Panc1 (cell line): Measurements from ENCODE around the gene INPP5D. TPM values are rescaled to one million over a fixed set of nuclear protein-coding genes. Genes with fewer than 3 reads are reported as not detected.
A peak's percentile ranks its signal among the peaks of the same experiment; 100 is the strongest.

ENCODE experiments used
- ATAC-seq: fragments of 200-7000 bp; cut with Tn5 transposase; 2 replicates; pipeline ENCODE4 v1.9.1; 2020; ENCODE audit warnings: mild to moderate bottlenecking, moderate library complexity
- BruUV-seq: library from RNA; stranded (reverse); fragments of 400-500 nt; replicated peaks from 2 replicates; lab custom pipeline; 2021; lab: Mats Ljungman, UMichigan
- CTCF ChIA-PET: fragments of 300-600 bp; sonication (Branson Sonifier 250); formaldehyde crosslinking; loops from one replicate; lab custom pipeline; 2022; ENCODE audit warnings: antibody characterized with exemption; lab: Charles Lee
- POLR2A ChIA-PET: fragments of 300-600 bp; sonication (Branson Sonifier 250); formaldehyde crosslinking; loops from one replicate; lab custom pipeline; 2022; ENCODE audit warnings: antibody characterized with exemption; lab: Charles Lee
- DNase-seq: peaks from one replicate; pipeline ENCODE4 v3.0.0-alpha.2; 2010; ENCODE audit warnings: low read depth, low spot score
- H3K27ac ChIP-seq: 2 replicates; pipeline ENCODE4 v1.5.1; 2011; ENCODE audit warnings: mild to moderate bottlenecking, low read length, inconsistent platforms
- H3K27me3 ChIP-seq: fragments of 200-500 bp; sonication (Bioruptor generic); 2 replicates; pipeline ENCODE4 v1.6.0; 2014; ENCODE audit warnings: low read length, inconsistent platforms; ENCODE audit not compliant: control insufficient read depth, insufficient read depth
- H3K36me3 ChIP-seq: fragments of 200-500 bp; sonication (Bioruptor generic); 2 replicates; pipeline ENCODE4 v1.5.1; 2014; ENCODE audit warnings: inconsistent platforms, mild to moderate bottlenecking, low read length, moderate library complexity; ENCODE audit not compliant: control insufficient read depth, insufficient read depth
- H3K4me1 ChIP-seq: 2 replicates; pipeline ENCODE4 v1.5.1; 2011; ENCODE audit warnings: inconsistent platforms, mild to moderate bottlenecking, low read length, moderate library complexity; ENCODE audit not compliant: control insufficient read depth, insufficient read depth
- H3K4me3 ChIP-seq, 2 experiments: 2 replicates each; pipeline ENCODE4 v1.5.1; 2011 to 2012; ENCODE audit warnings: low read depth in 2 of 2, low read length in 2 of 2, mild to moderate bottlenecking in 2 of 2, inconsistent platforms in 1 of 2, moderate library complexity in 1 of 2
- H3K9me3 ChIP-seq: fragments of 200-500 bp; sonication (Bioruptor generic); 2 replicates; pipeline ENCODE4 v1.5.1; 2014; ENCODE audit warnings: low read depth, mild to moderate bottlenecking, inconsistent platforms, low read length, moderate library complexity; ENCODE audit not compliant: control insufficient read depth, insufficient read depth
- POLR2AphosphoS5 ChIP-seq: IDR thresholded peaks from 2 replicates; pipeline ENCODE4 v1.6.1; 2012; ENCODE audit warnings: mild to moderate bottlenecking, low read depth, low read length, moderate library complexity
- SIN3A ChIP-seq: IDR thresholded peaks from 2 replicates; pipeline ENCODE4 v1.6.1; 2012; ENCODE audit warnings: low read depth, mild to moderate bottlenecking, low read length, moderate library complexity, borderline replicate concordance; ENCODE audit not compliant: insufficient read depth
- TCF7L2 ChIP-seq: IDR thresholded peaks from 2 replicates; pipeline ENCODE4 v1.6.1; 2011; ENCODE audit warnings: mild to moderate bottlenecking, low read depth, low read length, inconsistent platforms
- in situ Hi-C: cut with HindIII; loops from 2 replicates; pipeline ENCODE4 v1.10.0; 2016; ENCODE audit warnings: low sequenced_read_pairs, low pct_unique_long_range_greater_than_20kb
- intact Hi-C: fragments of 100-400 bp; cut with micrococcal nuclease; formaldehyde crosslinking; loops from one replicate; pipeline ENCODE4 v1.10.0; 2022; ENCODE audit not compliant: unreplicated experiment
- total RNA-seq: library from RNA; stranded (reverse); gene quantifications from one replicate; pipeline ENCODE4 v1.2.1, GENCODE V29; 2021; ENCODE audit not compliant: unreplicated experiment
- TF ChIP-seq, protein P1 (sequence below), 2 experiments: IDR thresholded peaks; 2 replicates each; pipeline ENCODE4 v1.6.1; 2011 to 2012; ENCODE audit warnings: low read depth in 2 of 2, control low read depth in 1 of 2, low read length in 1 of 2, mild to moderate bottlenecking in 1 of 2, moderate library complexity in 1 of 2; ENCODE audit not compliant: insufficient read depth in 1 of 2
- TF ChIP-seq, protein P2 (sequence below): fragments of 450-650 bp; IDR thresholded peaks from 2 replicates; pipeline ENCODE4 v1.5.1; 2017; ENCODE audit warnings: mild to moderate bottlenecking

INPP5D gene
- total RNA-seq, 1 experiment from 2014 or later: 0.39 TPM

DNA sequence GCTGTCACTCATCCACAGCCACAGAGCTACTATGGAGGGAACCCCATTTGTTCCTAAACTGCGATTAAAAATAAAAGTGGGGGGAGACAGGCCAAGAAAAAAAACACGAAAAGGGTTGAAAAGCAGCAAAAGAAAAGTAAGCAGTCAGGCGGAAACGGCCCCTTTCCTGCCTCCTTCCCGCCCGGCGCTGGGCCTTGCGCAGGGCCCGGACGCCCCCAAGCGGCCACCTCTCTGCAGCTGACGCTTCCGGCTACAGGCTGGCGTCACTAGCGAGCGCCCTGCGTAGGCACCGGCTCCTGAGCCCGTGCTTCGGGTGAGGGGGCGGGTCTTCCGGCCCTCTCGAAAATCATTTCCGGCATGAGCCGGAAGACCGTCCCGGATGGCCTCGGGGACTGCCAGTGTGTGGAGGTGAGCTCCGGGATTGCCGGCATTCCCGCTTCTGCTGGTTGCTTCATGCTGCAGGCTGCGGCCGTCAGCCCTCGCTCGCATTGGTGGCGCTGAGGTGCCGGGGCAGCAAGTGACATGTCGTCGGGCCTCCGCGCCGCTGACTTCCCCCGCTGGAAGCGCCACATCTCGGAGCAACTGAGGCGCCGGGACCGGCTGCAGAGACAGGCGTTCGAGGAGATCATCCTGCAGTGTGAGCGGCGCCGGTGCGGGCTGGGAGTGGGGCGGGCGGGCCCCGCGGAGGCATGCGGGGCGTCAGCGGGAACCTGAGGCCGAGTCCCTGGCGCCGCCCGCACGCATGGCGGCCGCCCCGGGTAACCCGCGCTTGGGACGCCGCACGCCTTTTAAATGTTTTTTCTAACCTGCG is 191.4 kb downstream of the INPP5D start, which contains the start of gene ATG16L1:
TSS of gene ATG16L1 (plus strand) at position 368 of the 811 bp plus-strand sequence. CDS start at position 523, 155 bp downstream.
- peak; percentile 70; the same call in 1 of the 2 replicates for TF ChIP-seq SIN3A
- TF ChIP-seq, protein P1, sequence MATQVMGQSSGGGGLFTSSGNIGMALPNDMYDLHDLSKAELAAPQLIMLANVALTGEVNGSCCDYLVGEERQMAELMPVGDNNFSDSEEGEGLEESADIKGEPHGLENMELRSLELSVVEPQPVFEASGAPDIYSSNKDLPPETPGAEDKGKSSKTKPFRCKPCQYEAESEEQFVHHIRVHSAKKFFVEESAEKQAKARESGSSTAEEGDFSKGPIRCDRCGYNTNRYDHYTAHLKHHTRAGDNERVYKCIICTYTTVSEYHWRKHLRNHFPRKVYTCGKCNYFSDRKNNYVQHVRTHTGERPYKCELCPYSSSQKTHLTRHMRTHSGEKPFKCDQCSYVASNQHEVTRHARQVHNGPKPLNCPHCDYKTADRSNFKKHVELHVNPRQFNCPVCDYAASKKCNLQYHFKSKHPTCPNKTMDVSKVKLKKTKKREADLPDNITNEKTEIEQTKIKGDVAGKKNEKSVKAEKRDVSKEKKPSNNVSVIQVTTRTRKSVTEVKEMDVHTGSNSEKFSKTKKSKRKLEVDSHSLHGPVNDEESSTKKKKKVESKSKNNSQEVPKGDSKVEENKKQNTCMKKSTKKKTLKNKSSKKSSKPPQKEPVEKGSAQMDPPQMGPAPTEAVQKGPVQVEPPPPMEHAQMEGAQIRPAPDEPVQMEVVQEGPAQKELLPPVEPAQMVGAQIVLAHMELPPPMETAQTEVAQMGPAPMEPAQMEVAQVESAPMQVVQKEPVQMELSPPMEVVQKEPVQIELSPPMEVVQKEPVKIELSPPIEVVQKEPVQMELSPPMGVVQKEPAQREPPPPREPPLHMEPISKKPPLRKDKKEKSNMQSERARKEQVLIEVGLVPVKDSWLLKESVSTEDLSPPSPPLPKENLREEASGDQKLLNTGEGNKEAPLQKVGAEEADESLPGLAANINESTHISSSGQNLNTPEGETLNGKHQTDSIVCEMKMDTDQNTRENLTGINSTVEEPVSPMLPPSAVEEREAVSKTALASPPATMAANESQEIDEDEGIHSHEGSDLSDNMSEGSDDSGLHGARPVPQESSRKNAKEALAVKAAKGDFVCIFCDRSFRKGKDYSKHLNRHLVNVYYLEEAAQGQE (IDR thresholded peaks at IDR 0.05; ENCODE audit: insufficient read depth in 1 of 2, low read depth in 2 of 2, low read length in 1 of 2): 0 out of 4 replicates have a peak, but pooled peaks of 1 of the 2 experiments have one; percentile 51
- TF ChIP-seq POLR2AphosphoS5: peak; percentile 87
- 0 out of 2 replicates have a peak, but pooled peaks have one; percentile 19 for TF ChIP-seq TCF7L2
- TF ChIP-seq, protein P2, sequence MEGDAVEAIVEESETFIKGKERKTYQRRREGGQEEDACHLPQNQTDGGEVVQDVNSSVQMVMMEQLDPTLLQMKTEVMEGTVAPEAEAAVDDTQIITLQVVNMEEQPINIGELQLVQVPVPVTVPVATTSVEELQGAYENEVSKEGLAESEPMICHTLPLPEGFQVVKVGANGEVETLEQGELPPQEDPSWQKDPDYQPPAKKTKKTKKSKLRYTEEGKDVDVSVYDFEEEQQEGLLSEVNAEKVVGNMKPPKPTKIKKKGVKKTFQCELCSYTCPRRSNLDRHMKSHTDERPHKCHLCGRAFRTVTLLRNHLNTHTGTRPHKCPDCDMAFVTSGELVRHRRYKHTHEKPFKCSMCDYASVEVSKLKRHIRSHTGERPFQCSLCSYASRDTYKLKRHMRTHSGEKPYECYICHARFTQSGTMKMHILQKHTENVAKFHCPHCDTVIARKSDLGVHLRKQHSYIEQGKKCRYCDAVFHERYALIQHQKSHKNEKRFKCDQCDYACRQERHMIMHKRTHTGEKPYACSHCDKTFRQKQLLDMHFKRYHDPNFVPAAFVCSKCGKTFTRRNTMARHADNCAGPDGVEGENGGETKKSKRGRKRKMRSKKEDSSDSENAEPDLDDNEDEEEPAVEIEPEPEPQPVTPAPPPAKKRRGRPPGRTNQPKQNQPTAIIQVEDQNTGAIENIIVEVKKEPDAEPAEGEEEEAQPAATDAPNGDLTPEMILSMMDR: peak; percentile 99
- ATAC-seq: peak; percentile 99
- BruUV-seq: no TSS peak
- Histone ChIP-seq H3K27ac (peak within 1 kb of the TSS; percentile 94), H3K4me3 (peak within 1 kb of the TSS; percentile 55 to 98), H3K4me1 (peaks cover 32% of the 10 kb centered on the region), H3K36me3 (peaks cover 10% of the 10 kb centered on the region), H3K27me3 (no peaks in the 10 kb centered on the region), H3K9me3 (peaks cover 10% of the 10 kb centered on the region; the same call in 1 of the 2 replicates)
- POLR2A ChIA-PET: interaction anchor here (0.6 kb wide), 1 partner anchor 262 kb away, joined by 3 read pairs; no protein-coding TSS in a partner anchor
- CTCF ChIA-PET: interaction anchor here (0.7 to 1.1 kb wide), 3 partner anchors 223 to 398 kb away, joined by 3 to 4 read pairs (median 3); no protein-coding TSS in a partner anchor
- intact Hi-C loops (loop anchor here (5.0 kb wide), 1 partner anchor 269 kb away; no protein-coding TSS in a partner anchor), in situ Hi-C loops (no loop called here)
- DNase-seq: peak; percentile 69

DNA sequence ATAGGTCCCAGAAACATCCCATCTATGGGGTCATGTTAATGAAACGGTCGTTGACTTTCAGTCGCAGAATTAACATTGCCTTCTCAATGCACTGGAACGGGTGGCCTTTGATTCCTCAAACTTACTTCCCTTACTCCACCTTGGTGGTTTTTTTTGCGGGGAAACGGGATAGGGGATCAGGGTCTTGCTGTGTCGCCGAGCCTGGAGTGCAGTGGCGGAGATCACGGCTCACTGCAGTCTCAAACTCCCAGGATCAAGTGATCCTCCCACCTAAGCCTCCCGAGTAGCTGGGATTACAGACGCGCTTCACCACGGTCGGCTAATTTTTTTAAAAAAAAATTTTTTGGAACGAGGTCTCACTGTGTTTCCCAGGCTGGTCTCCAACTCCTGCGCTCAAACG is 192.1 kb downstream of the INPP5D start:
- in situ Hi-C loops (no loop called here), intact Hi-C loops (loop anchor here (5.0 kb wide), 1 partner anchor 270 kb away; no protein-coding TSS in a partner anchor)
- Histone ChIP-seq H3K27me3 (no peaks in the 10 kb centered on the region), H3K36me3 (peaks cover 10% of the 10 kb centered on the region), H3K27ac (peak overlapping the region; percentile 94), H3K4me3 (peak overlapping the region; percentile 55 to 98), H3K4me1 (peaks cover 29% of the 10 kb centered on the region), H3K9me3 (peaks cover 10% of the 10 kb centered on the region; the same call in 1 of the 2 replicates)
- no TSS peak for BruUV-seq
- ChIA-PET POLR2A (no interaction called here), CTCF (interaction anchor here (1.1 kb wide), 1 partner anchor 399 kb away, joined by 3 read pairs; no protein-coding TSS in a partner anchor)
- ATAC-seq (no peak), DNase-seq (no peak)
- TF ChIP-seq TCF7L2 (no peak), POLR2AphosphoS5 (no peak), SIN3A (no peak)
- TF ChIP-seq, protein P1 (IDR thresholded peaks at IDR 0.05; ENCODE audit: insufficient read depth in 1 of 2, low read depth in 2 of 2, low read length in 1 of 2): no peak
- TF ChIP-seq, protein P2: no peak
